ENCODE data around the gene ZNF619. TPM values are rescaled to one million over a fixed set of nuclear protein-coding genes. Genes with fewer than 3 reads are reported as not detected.

Gene ZNF619
- polyA plus RNA-seq, 1 of the 3 experiments (the other 2 are of a cell fraction), result 1.6 TPM

GRCh38 chr3:40499952-40500351 lies 23.0 kb downstream of the ZNF619 start:
- Histone ChIP-seq H3K27ac (ENCODE audit: low read depth in 2 of 2, low read length in 1 of 2) (no peak overlapping the region), H3K4me2 (no peak overlapping the region), H3K79me2 (ENCODE audit: insufficient read depth) (no peaks in the 10 kb centered on the region), H3K4me1 (ENCODE audit: control insufficient read depth in 1 of 2, insufficient read depth in 2 of 2, low read depth in 1 of 2, low read length in 1 of 2) (peaks cover 0 to 2% of the 10 kb centered on the region in 2 experiments; a peak in 3 of 4 replicates), H3K9ac (no peak overlapping the region), H3K4me3 (ENCODE audit: low read depth in 2 of 2, low read length in 1 of 2) (no peak overlapping the region), H3F3A (replicated peaks; ENCODE audit: insufficient read depth) (peaks cover 2% of the 10 kb centered on the region), H3K9me2 (no peaks in the 10 kb centered on the region), H4K20me1 (ENCODE audit: insufficient read depth) (no peaks in the 10 kb centered on the region), H3K27me3 (ENCODE audit: insufficient read depth) (no peaks in the 10 kb centered on the region), H3K36me3 (replicated peaks in 1 of 2; ENCODE audit: control insufficient read depth in 1 of 2, insufficient read depth in 2 of 2, low read length in 1 of 2) (no peaks in the 10 kb centered on the region), H3K9me3 (no peaks in the 10 kb centered on the region), H2AFZ (ENCODE audit: low read depth) (no peak overlapping the region)
- no peak for TF ChIP-seq TEAD4 (IDR thresholded peaks at IDR 0.05; ENCODE audit: borderline replicate concordance, insufficient read depth)
- TF ChIP-seq FOXJ3 (CRISPR knock-in tag; IDR thresholded peaks at IDR 0.05), result no peak
- TF ChIP-seq TAF1 (IDR thresholded peaks at IDR 0.05; ENCODE audit: borderline replicate concordance, low read depth, low read length), result no peak
- TF ChIP-seq SIN3A (IDR thresholded peaks at IDR 0.05; ENCODE audit: borderline replicate concordance, low read depth, low read length), result no peak
- TF ChIP-seq RFX5 (IDR thresholded peaks at IDR 0.05; ENCODE audit: low read length), result no peak
- TF ChIP-seq NFIC (IDR thresholded peaks at IDR 0.05; ENCODE audit: borderline replicate concordance), result no peak
- TF ChIP-seq EP300 (IDR thresholded peaks at IDR 0.05; ENCODE audit: borderline replicate concordance in 1 of 2, low read depth in 1 of 2, low read length in 1 of 2), result no peak
- no peak for TF ChIP-seq POLR2AphosphoS5 (IDR thresholded peaks at IDR 0.05; ENCODE audit: low read depth, low read length)
- no peak for TF ChIP-seq USF1 (IDR thresholded peaks at IDR 0.05; ENCODE audit: borderline replicate concordance, low read depth)
- TF ChIP-seq MXI1 (IDR thresholded peaks at IDR 0.05; ENCODE audit: low read depth, low read length), result no peak
- TF ChIP-seq ZBTB33 (IDR thresholded peaks at IDR 0.05; ENCODE audit: borderline replicate concordance, low read depth), result no peak
- no peak for TF ChIP-seq MEF2A (IDR thresholded peaks at IDR 0.05; ENCODE audit: borderline replicate concordance, low read depth)
- TF ChIP-seq NRF1 (IDR thresholded peaks at IDR 0.05; ENCODE audit: low read depth, low read length), result no peak
- no peak for TF ChIP-seq JUND (IDR thresholded peaks at IDR 0.05)
- TF ChIP-seq IRF3 (IDR thresholded peaks at IDR 0.05; ENCODE audit: low read depth, low read length), result no peak
- no peak for TF ChIP-seq RCOR1 (IDR thresholded peaks at IDR 0.05; ENCODE audit: low read length)
- no peak for TF ChIP-seq FOXM1 (IDR thresholded peaks at IDR 0.05; ENCODE audit: low read depth)
- no peak for TF ChIP-seq USF2 (IDR thresholded peaks at IDR 0.05; ENCODE audit: borderline replicate concordance, low read depth, low read length)
- no peak for DNase-seq
- ChIA-PET POLR2A (no interaction called here), CTCF (interaction anchor here (1.3 kb wide), 1 partner anchor 20 kb away, joined by 3 read pairs; no protein-coding TSS in a partner anchor)
- 55% methylated on average over 1 of the region's 1 CpG for WGBS (ENCODE audit: low lambda C conversion rate)
